Uterus (tissue), 4 donors: ENCODE results near the gene C6orf89. TPM values are rescaled to one million over a fixed set of nuclear protein-coding genes. Genes with fewer than 3 reads are reported as not detected.
"Not testable (repeated sequence)": the region's sequence is repeated elsewhere in the genome, so short reads cannot be mapped to it uniquely, and the experiment has no call there.

Experiments used
- DNase-seq, 2 donors: peaks; one replicate each; pipeline ENCODE4 v3.0.0-alpha.2; 2019 to 2020
- H3K27ac ChIP-seq, 2 donors: fragments of 200-600 bp; sonication (generic); 1 replicate in 1 of 2; 2 replicates in 1 of 2; pipeline ENCODE4 v1.5.1; 2016 to 2018
- H3K27me3 ChIP-seq, 2 donors: fragments of 200-600 bp; sonication (generic); one replicate each; pipeline ENCODE4 v1.5.1; 2018 to 2019; ENCODE audit warnings: control low read depth in 1 of 2
- H3K36me3 ChIP-seq, 2 donors: fragments of 200-600 bp; sonication (generic); one replicate each; pipeline ENCODE4 v1.5.1; 2019; ENCODE audit warnings: control low read depth in 1 of 2
- H3K4me1 ChIP-seq, 2 donors: fragments of 200-600 bp; sonication (generic); one replicate each; pipeline ENCODE4 v1.5.1; 2018 to 2019; ENCODE audit warnings: control low read depth in 1 of 2
- H3K4me3 ChIP-seq, 2 donors: fragments of 200-600 bp; sonication (generic); 1 replicate in 1 of 2; 2 replicates in 1 of 2; pipeline ENCODE4 v1.5.1; 2018 to 2019; ENCODE audit warnings: mild to moderate bottlenecking in 1 of 2
- H3K9me3 ChIP-seq, 2 donors: fragments of 200-600 bp; sonication (generic); one replicate each; pipeline ENCODE4 v1.5.1; 2019; ENCODE audit warnings: control low read depth in 1 of 2
- POLR2A ChIP-seq, 2 donors: fragments of 450-650 bp; IDR thresholded peaks; one replicate each; pipeline ENCODE4 v1.6.1; 2016; ENCODE audit warnings: antibody characterized with exemption in 2 of 2, mild to moderate bottlenecking in 1 of 2, moderate library complexity in 1 of 2
- intact Hi-C: fragments of 100-400 bp; cut with DNase I; formaldehyde crosslinking; loops from one replicate; pipeline ENCODE4 v1.15.1; 2023; ENCODE audit warnings: low total_unique reads
- total RNA-seq, 4 donors: library from RNA; depleted of rRNA in 3 of 4; stranded (reverse); fragments of >200 nt in 3 of 4; gene quantifications; one replicate each; pipeline versions ENCODE4 v1.1.0 to v1.2.4, GENCODE V29; 2014 to 2023
- TF ChIP-seq, protein P1 (sequence below), 4 experiments: fragments of 200-600 bp in 2 of 4; fragments of 450-650 bp in 2 of 4; sonication (generic) in 2 of 4; IDR thresholded peaks; one replicate each; pipeline ENCODE4 v1.5.1; 2016 to 2019; ENCODE audit warnings: antibody characterized with exemption in 4 of 4, mild to moderate bottlenecking in 2 of 4, moderate library complexity in 1 of 4
- donor health status: DM: yes; HTN: yes; CAD: no.

C6orf89 gene
- total RNA-seq, 4 donors from 2014 or later, result 21.3 to 67.9 (median 42.6) TPM

DNA sequence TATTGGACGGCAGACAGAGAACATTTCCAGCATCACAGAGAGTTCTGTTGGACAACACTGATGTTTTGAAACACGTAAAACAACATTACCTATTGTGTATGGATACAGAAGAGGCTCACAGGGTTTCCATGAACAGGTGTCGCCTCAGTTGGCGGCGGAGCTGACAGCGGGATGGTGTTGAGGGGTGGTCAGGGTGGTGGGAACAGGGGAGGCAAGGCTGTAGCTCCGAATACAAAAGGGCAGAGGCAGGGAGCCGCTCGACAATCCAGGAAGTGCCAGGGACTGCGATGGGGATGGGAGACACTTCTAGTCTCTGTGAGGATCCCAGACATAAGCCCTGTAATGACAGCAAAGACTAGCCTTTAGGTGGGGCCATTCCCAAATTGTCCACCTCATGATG, 54.3 kb downstream of the C6orf89 start:
- no peaks in the 10 kb centered on the region for H3K4me1 ChIP-seq
- H3K27ac ChIP-seq, result no peak overlapping the region
- H3K27me3 ChIP-seq, result no peaks in the 10 kb centered on the region
- DNase-seq, result peak in 1 of 2 donors; percentile 2
- no peaks in the 10 kb centered on the region for H3K36me3 ChIP-seq
- no peak overlapping the region for H3K4me3 ChIP-seq
- H3K9me3 ChIP-seq, result no peaks in the 10 kb centered on the region
- TF ChIP-seq, protein P1, sequence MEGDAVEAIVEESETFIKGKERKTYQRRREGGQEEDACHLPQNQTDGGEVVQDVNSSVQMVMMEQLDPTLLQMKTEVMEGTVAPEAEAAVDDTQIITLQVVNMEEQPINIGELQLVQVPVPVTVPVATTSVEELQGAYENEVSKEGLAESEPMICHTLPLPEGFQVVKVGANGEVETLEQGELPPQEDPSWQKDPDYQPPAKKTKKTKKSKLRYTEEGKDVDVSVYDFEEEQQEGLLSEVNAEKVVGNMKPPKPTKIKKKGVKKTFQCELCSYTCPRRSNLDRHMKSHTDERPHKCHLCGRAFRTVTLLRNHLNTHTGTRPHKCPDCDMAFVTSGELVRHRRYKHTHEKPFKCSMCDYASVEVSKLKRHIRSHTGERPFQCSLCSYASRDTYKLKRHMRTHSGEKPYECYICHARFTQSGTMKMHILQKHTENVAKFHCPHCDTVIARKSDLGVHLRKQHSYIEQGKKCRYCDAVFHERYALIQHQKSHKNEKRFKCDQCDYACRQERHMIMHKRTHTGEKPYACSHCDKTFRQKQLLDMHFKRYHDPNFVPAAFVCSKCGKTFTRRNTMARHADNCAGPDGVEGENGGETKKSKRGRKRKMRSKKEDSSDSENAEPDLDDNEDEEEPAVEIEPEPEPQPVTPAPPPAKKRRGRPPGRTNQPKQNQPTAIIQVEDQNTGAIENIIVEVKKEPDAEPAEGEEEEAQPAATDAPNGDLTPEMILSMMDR (IDR thresholded peaks at IDR 0.05), result no peak
- TF ChIP-seq POLR2A (IDR thresholded peaks at IDR 0.05), result no peak
- intact Hi-C loops, result no loop called here

DNA sequence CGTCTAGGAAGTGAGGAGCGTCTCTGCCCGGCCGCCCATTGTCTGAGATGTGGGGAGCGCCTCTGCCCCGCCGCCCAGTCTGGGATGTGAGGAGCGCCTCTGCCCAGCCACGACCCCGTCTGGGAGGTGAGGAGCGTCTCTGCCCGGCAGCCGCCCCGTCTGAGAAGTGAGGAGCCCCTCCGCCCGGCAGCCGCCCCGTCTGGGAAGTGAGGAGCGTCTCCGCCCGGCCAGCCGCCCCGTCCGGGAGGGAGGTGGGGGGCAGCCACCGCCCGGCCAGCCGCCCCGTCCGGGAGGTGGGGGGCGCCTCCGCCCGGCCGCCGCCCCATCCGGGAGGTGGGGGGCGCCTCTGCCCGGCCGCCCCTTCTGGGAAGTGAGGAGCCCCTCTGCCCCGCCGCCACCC, 55.8 kb downstream of the C6orf89 start:
- DNase-seq, H3K36me3 ChIP-seq, H3K4me1 ChIP-seq, H3K27me3 ChIP-seq, H3K27ac ChIP-seq, intact Hi-C loops, H3K4me3 ChIP-seq, H3K9me3 ChIP-seq: not testable (repeated sequence)

DNA sequence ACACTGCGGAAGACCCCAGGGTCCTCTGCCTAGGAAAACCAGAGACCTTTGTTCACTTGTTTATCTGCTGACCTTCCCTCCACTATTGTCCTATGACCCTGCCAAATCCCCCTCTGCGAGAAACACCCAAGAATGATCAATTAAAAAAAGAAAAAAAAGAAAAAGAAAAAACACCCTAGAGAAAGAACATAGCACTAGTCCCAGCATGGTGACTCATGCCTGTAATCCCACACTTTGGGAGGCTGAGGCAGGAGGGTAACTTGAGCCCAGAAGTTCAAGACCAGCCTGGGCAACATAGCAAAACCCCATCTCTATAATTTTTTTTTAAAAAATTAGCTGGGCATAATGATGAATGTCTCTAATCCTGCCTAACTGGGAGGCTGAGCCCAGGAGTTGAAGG, 56.6 kb downstream of the C6orf89 start:
- H3K36me3 ChIP-seq, H3K9me3 ChIP-seq, H3K4me1 ChIP-seq, H3K27ac ChIP-seq, DNase-seq, H3K27me3 ChIP-seq, H3K4me3 ChIP-seq, intact Hi-C loops: not testable (repeated sequence)

DNA sequence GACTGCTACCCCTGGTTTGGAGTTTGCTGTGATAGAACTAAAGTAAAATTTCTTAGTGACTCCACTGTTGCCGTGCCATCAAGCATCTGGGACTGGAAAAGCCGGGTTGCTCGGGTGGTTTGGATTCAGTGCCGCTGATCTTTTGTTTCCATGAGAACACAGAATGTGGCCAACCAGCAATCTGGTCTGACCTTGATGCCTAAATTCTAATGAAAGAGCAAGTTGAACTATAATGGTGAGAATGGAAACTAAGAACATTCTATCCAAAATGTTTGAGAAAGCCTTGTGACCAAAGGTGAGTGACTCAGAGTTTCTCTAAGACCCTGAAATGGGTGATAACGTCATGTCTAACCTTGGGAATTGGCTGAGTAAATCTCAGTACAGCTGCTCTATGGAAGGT, 58.9 kb downstream of the C6orf89 start:
- intact Hi-C loops, result no loop called here
- Histone ChIP-seq H3K36me3 (no peaks in the 10 kb centered on the region), H3K9me3 (no peaks in the 10 kb centered on the region), H3K27ac (no peak overlapping the region), H3K27me3 (no peaks in the 10 kb centered on the region), H3K4me3 (no peak overlapping the region), H3K4me1 (no peaks in the 10 kb centered on the region)
- DNase-seq, result no peak
- TF ChIP-seq, protein P1 (IDR thresholded peaks at IDR 0.05), result no peak
- no peak for TF ChIP-seq POLR2A (IDR thresholded peaks at IDR 0.05)

DNA sequence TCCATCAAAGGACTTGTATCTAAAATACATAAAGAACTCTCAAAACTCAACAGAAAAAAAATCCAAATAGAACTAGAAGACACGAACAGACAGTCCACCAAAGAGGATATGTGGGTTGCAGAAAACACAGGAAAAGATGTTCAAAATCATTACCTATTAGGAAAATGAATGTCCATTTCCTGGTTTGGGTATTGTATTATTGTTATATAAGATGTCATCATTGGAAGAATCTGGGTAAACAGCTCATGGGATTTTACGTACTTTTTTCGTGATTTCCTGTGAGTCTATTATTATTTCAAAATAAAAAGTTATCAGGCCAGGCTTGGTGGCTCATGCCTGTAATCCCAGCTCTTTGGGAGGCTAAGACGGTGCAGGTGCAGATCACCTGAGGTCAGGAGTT, 59.5 kb downstream of the C6orf89 start:
- Histone ChIP-seq H3K36me3 (no peaks in the 10 kb centered on the region), H3K27me3 (no peaks in the 10 kb centered on the region), H3K9me3 (no peaks in the 10 kb centered on the region), H3K4me1 (no peaks in the 10 kb centered on the region), H3K27ac (no peak overlapping the region), H3K4me3 (no peak overlapping the region)
- TF ChIP-seq, protein P1 (IDR thresholded peaks at IDR 0.05), result no peak
- TF ChIP-seq POLR2A (IDR thresholded peaks at IDR 0.05), result no peak
- DNase-seq, result no peak
- intact Hi-C loops, result no loop called here

DNA sequence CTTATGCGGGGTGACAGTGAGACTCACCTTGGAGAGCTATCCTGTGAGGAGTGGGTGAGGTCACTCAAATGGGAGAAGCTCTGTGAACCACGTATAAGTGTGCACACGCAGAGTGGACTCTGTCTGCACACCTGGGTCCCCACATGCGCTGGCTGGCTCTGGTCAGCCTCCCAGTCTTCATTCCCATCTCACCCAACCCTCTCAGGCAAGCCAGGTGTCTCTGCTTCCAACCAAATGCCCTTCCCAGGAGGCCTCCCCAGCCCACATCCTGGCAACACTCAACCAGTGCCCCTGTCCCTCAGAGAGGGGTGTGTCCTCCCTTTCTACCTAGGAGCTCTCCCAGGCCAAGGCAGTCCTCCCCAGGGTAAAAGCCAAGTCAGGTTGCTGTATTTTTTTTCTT, 60.8 kb downstream of the C6orf89 start:
- Histone ChIP-seq H3K27me3 (no peaks in the 10 kb centered on the region), H3K36me3 (no peaks in the 10 kb centered on the region), H3K4me3 (no peak overlapping the region), H3K27ac (no peak overlapping the region), H3K4me1 (no peaks in the 10 kb centered on the region), H3K9me3 (no peaks in the 10 kb centered on the region)
- no peak for TF ChIP-seq POLR2A (IDR thresholded peaks at IDR 0.05)
- TF ChIP-seq, protein P1 (IDR thresholded peaks at IDR 0.05), result no peak
- intact Hi-C loops, result no loop called here
- no peak for DNase-seq
